CD4-positive, alpha-beta T cell treated with Interleukin-4 for 4 hours (primary cell): ENCODE data around the gene B3GALT2.
A peak's percentile ranks its signal among the peaks of the same experiment; 100 is the strongest.
"Not testable (repeated sequence)": the region's sequence is repeated elsewhere in the genome, so short reads cannot be mapped to it uniquely, and the experiment has no call there.

Experiments used
- DNase-seq: peaks from one replicate; pipeline ENCODE4 v3.0.0-alpha.2; 2020

B3GALT2 gene

GRCh38 chr1:193185901-193186731, at the start of gene B3GALT2:
Gene B3GALT2, minus strand, starts transcription at chr1:193186613. Its CDS starts 5,051 bp downstream, at chr1:193181562.
- DNase-seq: peak; percentile 30

DNA sequence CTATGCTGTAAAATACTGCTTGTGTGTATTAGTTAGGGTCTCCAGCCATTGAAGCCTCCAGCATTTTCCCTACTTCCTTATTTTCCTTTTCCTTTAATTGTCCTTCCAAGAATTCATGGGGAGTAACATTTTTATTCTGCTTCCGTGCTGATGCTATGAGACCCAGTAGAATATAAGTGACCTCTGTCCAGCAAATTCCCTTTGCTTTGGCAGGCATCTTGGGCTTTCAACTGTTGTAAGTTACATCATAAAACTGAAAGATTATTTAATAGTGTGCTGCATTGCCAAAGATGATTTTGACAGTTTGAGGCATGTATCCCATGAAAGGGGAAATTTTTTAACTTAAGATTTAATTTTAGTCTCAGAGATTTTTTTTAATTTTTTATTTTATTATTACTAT, 48.1 kb upstream of the B3GALT2 start:
- no peak for DNase-seq

DNA sequence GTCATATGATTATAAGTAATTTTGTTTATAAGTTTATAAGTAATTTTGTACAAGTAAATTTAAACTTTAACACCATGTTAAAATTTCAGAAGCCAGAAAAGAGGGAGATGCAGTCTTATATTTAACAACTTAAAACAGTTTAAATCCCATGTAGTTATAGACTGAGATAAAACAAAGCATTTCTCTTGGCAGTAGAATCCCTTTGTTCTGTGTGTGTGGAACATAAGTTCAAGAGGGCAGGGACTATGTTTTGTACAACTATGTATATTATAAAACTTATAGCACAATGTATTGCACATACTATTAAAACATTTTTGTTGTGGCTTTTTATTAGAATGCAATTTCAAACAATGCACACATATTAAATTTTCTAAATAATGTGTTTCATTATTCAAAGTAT, 44.7 kb upstream of the B3GALT2 start:
- not testable (repeated sequence) for DNase-seq

DNA sequence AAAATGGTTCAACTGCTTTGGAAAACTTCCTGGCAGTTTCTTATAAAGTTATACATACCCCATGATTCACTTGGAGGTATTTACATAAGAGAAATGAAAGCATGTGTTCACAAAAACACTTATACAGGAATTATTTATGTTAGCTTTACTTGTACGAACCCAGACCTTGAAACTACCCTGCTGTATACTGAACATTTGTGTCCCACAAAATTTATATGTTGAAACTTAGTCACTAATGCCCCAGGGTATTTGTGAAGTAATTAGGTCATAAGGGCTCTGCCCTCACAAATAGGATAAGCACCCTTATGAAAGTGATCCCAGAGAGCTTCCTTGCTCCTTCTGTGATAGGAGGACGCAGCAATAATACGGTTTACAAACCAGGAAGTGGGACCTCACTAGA, 42.7 kb upstream of the B3GALT2 start:
- DNase-seq: no peak

- no peak for DNase-seq
Observed at GRCh38 chr1:193222056-193222615, 35.7 kb upstream of the B3GALT2 start.

- DNase-seq: no peak
Observed at GRCh38 chr1:193221651-193222050, 35.2 kb upstream of the B3GALT2 start.

GRCh38 chr1:193219391-193219790, 33.0 kb upstream of the B3GALT2 start:
- no peak for DNase-seq

GRCh38 chr1:193216920-193217319, 30.5 kb upstream of the B3GALT2 start:
- no peak for DNase-seq

DNA sequence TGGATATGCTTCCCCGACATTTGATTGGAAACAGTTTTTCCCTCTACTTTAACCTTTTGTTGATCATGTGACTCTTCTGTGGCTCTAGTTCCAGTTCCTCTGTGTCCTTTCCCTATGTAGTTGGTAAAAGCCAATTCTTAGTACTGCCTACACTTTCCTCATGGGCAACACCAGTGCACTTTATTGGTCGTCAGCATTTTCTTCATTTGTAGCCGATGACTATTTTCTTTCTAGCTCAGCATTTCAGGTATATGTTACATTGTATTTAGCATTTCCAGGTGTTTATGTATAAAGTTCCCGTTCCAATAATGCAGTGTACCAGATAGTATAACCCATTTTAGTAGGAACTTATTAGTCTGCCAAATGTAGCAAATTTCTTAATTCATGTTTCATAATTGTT, 27.6 kb upstream of the B3GALT2 start:
- no peak for DNase-seq

- DNase-seq: no peak
Observed at GRCh38 chr1:193212637-193213036, 26.2 kb upstream of the B3GALT2 start.

DNA sequence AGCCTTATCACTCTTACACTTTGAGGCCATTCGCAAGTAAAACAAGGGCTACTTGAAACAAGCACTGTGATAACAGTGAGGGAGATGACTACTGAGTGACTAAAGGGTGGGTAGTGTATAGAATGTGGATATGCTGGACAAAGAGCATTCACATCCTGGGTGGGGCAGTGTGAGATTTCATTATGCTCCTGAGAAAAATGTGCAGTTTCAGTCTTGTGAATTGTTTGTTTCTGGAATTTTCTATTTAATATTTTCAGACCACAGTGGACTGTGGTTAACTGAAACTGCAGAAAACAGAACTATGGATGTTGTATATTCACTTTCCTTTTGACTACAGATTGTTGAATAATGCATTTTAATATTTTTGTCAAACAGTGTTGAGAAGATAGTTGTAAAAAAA, 25.1 kb upstream of the B3GALT2 start:
- DNase-seq: peak; percentile 2

DNA sequence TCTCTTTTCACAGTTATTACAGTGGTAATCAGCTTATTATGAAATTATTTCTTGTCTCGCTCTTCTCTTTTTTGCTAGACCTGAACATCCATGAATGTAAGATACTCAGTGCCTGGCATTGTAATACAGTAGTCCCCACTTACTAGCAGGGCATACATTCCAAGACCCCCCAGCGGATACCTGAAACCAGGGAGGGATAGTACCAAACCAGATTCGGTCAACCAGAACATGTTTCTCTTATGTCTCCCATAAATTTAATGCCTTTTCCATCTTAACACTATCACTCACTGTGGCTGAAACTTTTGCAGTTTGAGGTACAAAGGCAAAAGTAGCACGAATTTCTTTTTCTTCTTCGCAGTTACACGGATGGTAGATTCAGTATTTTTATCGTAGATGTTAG, 24.6 kb upstream of the B3GALT2 start:
- DNase-seq: no peak

DNA sequence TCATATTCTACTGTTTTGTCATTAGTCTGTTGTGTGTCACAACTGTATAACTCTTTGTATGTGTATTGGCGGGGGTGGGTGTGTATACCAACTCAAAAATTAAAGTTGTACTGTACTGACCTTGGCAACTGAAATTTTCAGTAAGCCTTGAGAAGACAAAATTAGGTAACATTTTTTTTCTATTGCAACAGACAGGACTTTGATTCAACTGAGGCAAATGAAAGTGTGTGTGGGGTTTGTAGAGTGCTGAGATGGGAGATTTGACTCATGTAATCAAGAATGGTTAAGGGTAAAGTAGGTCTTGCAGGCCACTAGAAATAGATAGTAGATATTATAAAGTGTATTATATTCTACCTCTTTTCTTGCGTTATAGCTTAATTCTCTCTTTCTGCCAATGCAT, 14.6 kb upstream of the B3GALT2 start:
- DNase-seq: no peak

GRCh38 chr1:193199940-193200339, 13.5 kb upstream of the B3GALT2 start:
- no peak for DNase-seq

DNA sequence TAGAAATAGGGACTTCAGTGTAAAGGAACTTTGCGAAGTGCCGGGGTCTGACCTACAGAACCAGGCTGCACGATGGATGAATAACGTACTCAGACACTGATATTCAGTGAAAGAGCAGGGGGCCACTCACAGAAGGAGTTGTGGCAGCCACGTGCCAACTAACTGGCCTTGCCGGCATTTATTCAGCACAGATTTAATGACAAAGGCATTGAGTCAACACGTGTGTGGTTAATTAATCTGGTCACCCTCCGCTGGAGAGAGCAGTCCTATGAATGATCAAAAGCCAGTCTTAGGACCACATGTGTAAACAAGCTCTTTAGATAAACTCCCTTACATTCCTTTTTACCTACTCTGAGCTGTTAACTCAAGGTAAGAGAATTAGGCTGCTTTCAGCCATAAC, 6.2 kb upstream of the B3GALT2 start:
- DNase-seq: no peak

DNA sequence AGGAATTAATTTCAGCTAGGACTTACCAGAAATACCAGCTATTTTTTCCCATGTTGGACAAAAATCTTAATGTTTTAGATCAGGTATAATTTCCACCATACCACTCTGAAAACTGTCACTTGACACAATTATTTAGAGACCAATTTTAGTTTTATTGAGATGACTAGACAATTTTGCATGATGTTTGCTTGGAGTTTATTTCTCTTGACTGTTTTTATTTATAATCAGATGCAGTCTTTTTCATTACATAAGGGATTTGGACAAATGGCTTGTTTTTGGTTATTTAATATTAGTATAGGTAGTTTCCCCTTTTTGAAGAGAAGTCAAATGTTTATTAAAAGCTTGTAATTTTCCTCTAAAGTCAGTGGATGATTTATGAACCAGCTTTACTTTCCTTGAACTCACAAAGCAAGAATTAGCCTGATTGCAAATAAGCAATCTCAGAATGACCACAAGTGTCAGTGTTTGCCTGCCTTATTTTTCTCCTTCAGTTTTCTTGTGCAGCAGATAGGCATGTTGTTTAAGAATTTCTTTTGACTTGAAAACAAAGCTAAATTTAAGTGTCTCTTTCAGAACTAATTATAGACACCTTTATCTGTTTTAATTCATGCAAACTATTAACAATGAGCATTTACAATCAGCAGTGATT, 3.8 kb upstream of the B3GALT2 start:
- peak; percentile 7 for DNase-seq

- DNase-seq: no peak
Observed at GRCh38 chr1:193189442-193190095, 3.2 kb upstream of the B3GALT2 start.

GRCh38 chr1:193188915-193189314, 2.5 kb upstream of the B3GALT2 start:
- DNase-seq: not testable (repeated sequence)

DNA sequence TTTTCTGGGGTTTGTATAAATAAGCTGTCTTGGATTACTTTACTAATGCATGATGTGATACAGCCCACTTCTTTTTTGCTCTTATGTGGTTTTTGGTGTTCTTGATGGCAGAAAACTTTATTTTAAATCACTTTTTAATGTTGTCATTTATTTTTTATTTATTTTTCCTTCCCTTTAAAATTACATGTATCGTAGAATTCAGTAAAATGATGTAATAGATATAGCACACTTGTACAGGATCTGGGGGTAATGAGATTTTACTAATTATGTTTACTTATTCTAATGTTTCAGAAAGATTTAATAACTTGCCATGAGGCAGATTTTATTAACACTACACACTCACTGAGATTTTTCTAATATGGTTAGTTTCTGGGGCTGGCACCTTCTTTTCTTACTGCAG, 701 bp upstream of the B3GALT2 start:
- no peak for DNase-seq

GRCh38 chr1:193185211-193185610, 1.2 kb downstream of the B3GALT2 start:
- no peak for DNase-seq

DNA sequence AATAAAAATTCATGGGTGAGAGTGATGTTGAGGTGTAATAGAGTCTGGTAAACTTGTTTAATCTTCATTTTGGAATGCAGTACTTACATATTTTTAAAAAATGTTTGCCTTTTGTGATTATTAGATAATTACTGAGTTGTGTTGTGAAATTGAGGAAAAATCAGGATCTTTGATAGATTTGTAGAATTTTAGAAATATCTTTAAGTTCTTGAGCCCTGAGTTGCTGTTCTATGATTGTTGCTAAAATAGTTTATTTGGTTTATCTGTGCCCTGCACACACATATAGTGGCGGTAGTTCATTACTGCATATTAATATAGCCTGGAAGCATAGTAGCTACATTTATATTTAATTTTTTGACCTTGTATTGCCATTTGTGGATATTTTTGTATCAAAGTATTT, 1.6 kb downstream of the B3GALT2 start:
- DNase-seq: no peak

GRCh38 chr1:193183019-193183627, 3.3 kb downstream of the B3GALT2 start:
- DNase-seq: peak; percentile 73

DNA sequence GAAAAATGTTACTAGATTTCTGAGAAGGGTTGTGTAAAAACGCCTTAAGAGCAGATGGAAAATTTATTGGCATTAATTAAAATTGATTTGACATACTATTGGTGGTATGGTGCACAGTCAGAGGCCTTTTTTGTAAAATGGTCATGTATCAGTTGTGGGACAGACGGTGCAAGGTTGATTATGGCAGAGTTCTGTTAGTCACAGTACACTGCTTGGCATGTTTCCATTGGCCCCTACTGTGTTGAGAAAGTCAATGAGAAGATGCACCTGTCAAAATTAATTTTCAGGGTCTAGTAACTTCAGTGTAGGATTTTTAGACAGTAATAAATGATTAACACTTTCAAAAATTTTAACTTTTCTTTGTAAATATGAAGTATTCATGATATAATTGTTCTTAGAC, 4.4 kb downstream of the B3GALT2 start:
- no peak for DNase-seq
